CD4-positive, alpha-beta T cell treated with Interferon alpha-2 for 1 hour (primary cell): Measurements from ENCODE around the gene MON2.

ENCODE experiments used
- DNase-seq, 2 donors: peaks; one replicate each; pipeline ENCODE4 v3.0.0-alpha.2; 2020 to 2022

MON2 gene

GRCh38 chr12:62621101-62621638 is 154.5 kb downstream of the MON2 start:
- DNase-seq = no peak

GRCh38 chr12:62622177-62622576 is 155.6 kb downstream of the MON2 start:
- DNase-seq = no peak

GRCh38 chr12:62625228-62625627 is 158.6 kb downstream of the MON2 start:
- no peak for DNase-seq

- DNase-seq = no peak
Observed at GRCh38 chr12:62627181-62627580, 160.6 kb downstream of the MON2 start.

- no peak for DNase-seq
Observed at GRCh38 chr12:62629413-62629812, 162.8 kb downstream of the MON2 start.

- DNase-seq = no peak
Observed at GRCh38 chr12:62629971-62630739, 163.5 kb downstream of the MON2 start.

GRCh38 chr12:62631471-62632410 is 165.1 kb downstream of the MON2 start:
- DNase-seq = peak; percentile 2 to 16

- peak in 1 of 2 donors; percentile 4 for DNase-seq
Observed at GRCh38 chr12:62632411-62632918, 165.8 kb downstream of the MON2 start.

GRCh38 chr12:62635649-62636048 is 169.0 kb downstream of the MON2 start:
- DNase-seq = no peak

- DNase-seq = no peak
Observed at GRCh38 chr12:62637679-62638078, 171.1 kb downstream of the MON2 start.

GRCh38 chr12:62640910-62641448 is 174.4 kb downstream of the MON2 start:
- DNase-seq = peak in 1 of 2 donors; percentile 27

- DNase-seq = no peak
Observed at GRCh38 chr12:62642486-62642885, 175.9 kb downstream of the MON2 start.

- DNase-seq = no peak
Observed at GRCh38 chr12:62643486-62643885, 176.9 kb downstream of the MON2 start.

GRCh38 chr12:62646566-62646965 is 179.9 kb downstream of the MON2 start:
- no peak for DNase-seq

- no peak for DNase-seq
Observed at GRCh38 chr12:62647586-62647985, 181.0 kb downstream of the MON2 start.

GRCh38 chr12:62649412-62650138 is 182.9 kb downstream of the MON2 start:
- no peak for DNase-seq
